Hepatic stellate cell (primary cell): Measurements from ENCODE around the gene FOXG1.

Experiments
- DNase-seq: peaks from one replicate; pipeline ENCODE4 v3.0.0; 2011; ENCODE audit warnings: low spot score

The FOXG1 gene

GRCh38 chr14:28761438-28762291 is 4.9 kb upstream of the FOXG1 start:
- DNase-seq, result no peak

- no peak for DNase-seq
Measured at GRCh38 chr14:28762303-28762954, 4.2 kb upstream of the FOXG1 start.

- DNase-seq, result no peak
Measured at GRCh38 chr14:28762955-28763326, 3.6 kb upstream of the FOXG1 start.

DNA sequence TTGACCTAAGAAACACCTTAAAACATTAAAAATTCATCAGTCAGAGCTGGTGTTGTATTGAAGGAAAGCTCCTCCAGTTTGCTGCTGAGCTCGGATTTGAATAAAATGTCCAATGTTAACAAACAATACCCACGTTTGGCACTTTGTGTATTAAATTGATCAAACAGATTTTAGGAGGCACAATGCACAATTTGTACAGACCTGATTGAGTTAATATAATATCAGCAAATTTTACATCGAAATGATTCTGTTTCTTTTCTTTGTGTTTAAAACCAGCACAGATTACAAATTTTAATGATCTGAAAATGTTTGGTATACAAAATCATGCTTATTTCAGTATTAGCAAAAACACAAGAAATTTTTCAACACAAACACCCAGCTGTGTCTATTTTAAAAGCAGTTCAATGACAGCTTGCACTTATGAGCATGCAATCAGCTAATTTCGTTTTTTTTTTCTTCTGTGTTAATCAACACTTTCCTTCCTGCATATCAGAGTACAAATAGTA is 2.8 kb upstream of the FOXG1 start:
- no peak for DNase-seq

DNA sequence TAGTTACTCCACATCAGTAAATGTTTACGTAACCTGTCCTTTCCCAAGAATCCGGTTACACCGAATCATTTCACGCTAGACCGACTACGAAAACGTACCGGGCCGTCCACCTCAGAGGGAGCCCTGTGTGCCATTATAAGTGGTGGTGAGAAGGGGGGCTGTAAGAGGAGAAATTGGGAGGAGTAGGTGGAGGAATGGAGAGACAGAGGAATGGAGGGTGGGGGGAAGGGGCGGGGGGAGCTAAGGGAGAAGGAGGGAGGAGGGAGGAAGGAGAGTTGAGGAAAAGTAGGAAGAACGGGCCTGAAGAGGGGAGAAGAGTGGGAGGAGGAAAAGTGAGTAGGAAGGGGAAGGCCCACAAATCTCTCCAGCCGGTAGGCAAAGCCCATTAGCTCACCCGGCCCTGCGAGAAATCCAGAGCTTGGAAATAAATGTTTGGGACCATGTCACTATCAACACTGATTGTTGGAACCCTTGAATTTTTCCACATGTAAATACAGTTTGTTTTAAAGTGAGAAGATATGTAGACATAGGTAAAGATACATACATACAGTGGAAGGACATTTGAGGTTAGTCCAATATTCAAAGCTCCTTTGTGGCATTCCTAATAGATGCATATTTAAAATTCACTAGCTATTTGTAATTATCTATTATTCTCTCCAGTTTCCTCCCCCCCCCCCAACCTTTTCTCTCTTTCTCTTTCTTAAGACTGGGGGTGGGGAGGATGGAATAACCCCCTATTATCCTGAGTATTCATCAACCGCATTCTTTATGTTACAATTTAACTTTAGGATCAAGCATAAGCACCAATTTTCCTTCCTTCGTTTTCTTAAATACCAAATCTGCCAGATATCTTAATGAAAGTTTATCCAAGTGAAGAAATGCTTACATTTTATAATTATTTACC is 2.1 kb upstream of the FOXG1 start:
- no peak for DNase-seq

- DNase-seq, result no peak
Measured at GRCh38 chr14:28765169-28765830, 1.3 kb upstream of the FOXG1 start.

DNA sequence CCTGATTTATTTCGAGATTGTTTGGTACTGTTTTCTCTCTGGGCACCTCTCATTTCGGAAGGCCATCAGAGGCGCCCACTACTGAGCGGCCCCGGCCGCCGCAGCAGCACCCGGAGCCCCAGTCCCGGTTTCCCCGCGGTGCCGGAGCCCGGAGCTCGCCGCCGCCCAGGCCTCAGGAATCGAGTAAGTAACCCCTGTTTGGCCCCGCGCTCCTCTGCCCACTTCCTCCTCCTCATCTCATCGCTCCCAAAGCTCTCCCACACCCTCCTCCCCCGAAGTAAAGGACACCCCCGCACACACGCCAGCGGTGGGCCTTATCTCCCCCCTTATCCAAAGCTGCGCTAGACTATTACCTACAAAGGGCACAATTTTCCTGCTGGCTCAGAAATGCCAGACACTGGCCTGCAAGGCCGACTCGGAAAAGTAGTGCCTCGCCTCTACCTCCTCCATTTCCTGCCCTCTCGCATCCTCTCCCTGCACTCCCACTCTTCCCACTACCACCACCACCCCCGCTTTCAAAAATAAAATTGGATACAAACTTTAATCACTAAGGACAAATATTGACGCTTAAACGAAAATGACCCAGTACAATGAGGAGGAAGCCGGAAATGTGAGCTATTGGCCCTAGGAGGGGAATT is 637 bp upstream of the FOXG1 start:
- DNase-seq, result no peak

DNA sequence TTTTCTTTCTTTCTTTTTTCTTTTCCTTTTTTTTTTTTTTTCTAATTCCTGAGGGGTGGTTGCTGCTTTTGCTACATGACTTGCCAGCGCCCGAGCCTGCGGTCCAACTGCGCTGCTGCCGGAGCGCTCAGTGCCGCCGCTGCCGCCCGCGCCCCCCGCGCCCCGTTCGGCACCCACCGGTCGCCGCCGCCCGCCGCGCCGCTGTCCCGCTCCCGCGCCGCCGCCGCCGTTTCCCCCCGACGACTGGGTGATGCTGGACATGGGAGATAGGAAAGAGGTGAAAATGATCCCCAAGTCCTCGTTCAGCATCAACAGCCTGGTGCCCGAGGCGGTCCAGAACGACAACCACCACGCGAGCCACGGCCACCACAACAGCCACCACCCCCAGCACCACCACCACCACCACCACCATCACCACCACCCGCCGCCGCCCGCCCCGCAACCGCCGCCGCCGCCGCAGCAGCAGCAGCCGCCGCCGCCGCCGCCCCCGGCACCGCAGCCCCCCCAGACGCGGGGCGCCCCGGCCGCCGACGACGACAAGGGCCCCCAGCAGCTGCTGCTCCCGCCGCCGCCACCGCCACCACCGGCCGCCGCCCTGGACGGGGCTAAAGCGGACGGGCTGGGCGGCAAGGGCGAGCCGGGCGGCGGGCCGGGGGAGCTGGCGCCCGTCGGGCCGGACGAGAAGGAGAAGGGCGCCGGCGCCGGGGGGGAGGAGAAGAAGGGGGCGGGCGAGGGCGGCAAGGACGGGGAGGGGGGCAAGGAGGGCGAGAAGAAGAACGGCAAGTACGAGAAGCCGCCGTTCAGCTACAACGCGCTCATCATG is 654 bp downstream of the FOXG1 start:
- no peak for DNase-seq

GRCh38 chr14:28767853-28768741 is 1.5 kb downstream of the FOXG1 start:
- DNase-seq, result no peak

GRCh38 chr14:28769276-28769880 is 2.8 kb downstream of the FOXG1 start:
- no peak for DNase-seq

DNA sequence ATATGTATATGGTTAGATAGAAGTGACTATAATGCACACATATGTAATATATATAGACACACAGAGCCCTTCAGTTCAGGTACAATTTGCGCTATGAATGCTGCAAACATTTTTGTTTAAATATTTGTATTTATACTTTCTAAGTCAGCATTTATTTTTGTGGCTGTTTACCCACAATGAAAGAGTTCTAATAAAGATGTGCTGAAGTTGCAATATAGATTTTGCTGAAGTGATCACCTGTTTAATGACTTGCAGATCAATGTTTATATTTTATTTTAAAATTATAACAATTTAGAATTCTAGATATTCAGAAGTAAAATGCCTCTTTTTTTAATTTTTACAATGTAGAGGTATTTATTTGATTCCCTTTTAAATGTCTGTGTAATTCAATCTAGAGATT is 3.5 kb downstream of the FOXG1 start:
- DNase-seq, result no peak

GRCh38 chr14:28770630-28771029 is 4.0 kb downstream of the FOXG1 start:
- DNase-seq, result no peak

DNA sequence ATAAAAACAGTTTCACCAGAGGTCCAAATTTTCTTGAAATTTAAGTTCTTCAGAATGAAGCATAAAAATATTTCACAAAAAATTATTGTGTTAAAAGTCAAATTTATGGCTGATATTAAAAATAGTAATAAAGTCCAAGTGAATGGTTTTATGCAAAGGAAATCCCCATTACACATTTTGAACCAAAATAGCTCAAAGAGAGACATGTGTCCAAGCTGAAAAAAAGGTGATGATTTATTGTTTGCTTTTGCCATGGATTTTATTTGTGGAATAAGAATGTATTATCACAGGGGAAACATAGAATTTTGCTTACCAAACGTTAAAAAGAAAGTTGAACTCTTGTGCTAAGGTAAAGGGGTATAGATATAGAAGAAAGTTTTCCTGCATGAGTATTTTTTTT is 4.6 kb downstream of the FOXG1 start:
- DNase-seq, result no peak

DNA sequence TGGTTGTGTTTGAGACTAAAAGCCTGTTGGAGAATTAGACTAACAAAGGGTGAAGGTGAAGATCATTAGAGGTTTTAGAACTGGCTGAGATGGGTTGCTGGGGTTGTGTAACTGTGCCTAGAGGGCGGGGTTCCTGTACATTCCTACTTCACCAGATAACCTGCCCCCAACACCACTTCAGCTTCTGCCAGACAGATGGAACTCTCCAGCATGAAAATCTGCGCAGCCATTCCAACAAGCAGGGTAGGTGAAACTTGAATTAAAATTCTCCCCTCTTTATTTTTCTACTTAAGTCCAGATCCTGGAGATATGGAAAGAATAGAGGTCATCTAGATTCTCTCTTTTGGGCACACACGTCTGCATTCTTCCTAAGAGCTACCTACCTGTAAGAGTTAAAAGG is 6.0 kb downstream of the FOXG1 start:
- DNase-seq, result no peak

DNA sequence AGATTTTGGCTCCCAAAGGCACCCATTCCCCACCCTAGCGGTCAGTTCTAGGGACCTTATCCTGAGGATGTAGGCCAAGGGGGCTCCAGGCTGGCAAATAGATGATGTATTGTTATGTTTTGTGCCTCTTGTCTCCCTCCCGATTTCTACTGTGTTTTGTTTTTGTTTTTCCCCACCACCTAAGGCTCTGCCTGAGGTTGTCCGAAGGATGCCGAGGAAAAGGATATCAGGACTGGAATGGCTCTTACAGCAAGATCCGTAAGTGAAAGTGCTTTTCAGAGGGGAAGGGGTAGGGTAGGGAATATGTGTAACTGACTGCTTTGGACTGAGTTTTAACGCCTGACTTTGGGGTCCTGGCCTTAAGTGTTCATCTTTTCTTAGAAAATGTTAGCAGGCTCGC is 6.6 kb downstream of the FOXG1 start:
- no peak for DNase-seq

DNA sequence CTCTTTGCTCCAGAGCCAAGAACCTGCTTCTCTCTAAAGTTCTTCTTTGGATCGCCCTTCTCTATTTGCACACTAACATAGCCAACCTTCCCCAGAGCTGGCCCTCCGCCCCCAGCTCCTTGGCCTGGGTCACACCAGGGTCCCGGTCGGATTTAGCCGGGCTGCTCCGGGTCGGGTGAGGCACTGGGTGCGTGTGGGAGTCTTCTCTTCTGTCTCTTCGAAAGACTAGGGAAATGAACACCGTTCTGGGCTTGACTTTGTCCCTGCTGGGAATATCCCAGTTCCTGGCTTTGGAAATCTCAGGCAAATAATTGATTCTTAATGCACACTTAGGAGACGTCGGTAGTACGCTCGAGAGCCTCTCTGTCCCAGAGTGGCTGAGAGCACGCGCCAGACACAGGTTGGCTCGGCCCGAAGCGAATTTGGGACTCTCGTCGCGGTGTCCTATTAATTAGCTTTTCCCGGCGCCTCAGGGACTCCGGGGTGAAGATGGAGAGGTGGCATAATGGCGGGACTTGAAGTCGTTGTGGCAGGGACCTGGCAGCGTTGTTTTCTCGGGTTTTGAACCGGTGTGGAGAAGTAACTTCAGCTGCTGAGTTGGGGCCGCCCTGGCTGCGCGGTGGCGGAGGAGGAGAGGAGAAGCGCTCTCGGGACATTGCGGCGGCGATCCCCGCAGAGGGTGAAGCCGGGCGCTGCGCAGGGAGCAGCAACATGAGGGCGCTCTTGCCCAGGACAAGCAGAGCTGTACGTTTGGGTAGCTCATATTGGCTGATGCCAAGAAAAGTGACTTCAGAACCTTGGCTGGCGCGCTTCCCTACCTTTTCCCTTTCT is 7.5 kb downstream of the FOXG1 start:
- DNase-seq, result no peak

DNA sequence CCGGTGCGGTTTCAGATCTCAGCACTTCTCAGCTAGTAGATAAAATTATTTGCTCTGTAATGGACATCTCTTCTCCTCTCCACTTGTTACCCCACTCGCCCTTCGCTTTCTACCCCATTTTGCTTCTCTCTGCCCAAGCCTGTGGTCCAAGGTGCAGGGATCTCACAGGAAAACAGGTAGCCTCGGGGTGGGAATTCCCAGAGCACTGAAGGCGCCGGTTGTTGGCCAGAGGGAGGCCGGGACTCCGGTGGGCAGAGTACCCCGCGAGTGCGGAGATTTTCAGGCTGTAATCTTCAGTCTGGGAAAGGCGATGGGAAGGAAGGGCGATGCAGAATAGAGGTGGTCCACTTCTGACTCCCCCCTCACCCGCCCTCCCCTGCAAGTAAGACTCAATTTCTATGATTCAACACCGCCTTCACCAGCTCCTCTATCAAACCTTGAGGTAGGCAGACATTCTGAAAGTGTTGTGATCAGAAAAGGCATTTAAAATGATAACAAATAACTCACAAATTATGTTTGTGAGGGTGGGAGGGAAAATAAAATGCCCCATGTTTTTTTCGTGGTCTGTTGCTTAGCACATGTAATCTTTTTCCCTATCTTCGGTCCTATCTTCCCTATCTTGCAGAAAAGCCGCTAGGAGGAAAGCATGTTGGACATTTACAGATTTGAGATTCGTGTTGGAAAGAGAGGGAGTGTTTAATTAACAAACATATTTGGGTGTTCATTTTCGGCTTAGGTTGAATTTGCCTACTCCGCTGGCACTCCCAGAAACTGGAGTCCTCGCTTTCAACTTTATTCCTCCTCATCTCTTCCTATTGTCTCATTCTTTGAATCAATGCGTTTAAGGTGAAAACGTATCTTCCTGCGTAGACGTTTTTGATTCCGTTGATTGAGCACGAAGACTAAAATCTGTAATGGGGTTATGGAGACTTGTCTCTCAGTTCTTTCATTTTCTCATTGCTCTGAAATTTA is 8.5 kb downstream of the FOXG1 start:
- DNase-seq, result no peak
